ENCODE measurements around the gene C17orf67. TPM values are rescaled to one million over a fixed set of nuclear protein-coding genes. Genes with fewer than 3 reads are reported as not detected.
"Not testable (repeated sequence)": the region's sequence is repeated elsewhere in the genome, so short reads cannot be mapped to it uniquely, and the experiment has no call there.

The C17orf67 gene
- total and polyA plus RNA-seq, 4 donors, result 0.64 to 2.8 (median 1.7) TPM

GRCh38 chr17:56761387-56761786, 72.3 kb downstream of the C17orf67 start:
- Histone ChIP-seq H3K36me3 (ENCODE audit: control insufficient read depth in 4 of 4, insufficient read depth in 4 of 4, low read length in 4 of 4) (no peaks in the 10 kb centered on the region), H3K27me3 (ENCODE audit: control insufficient read depth in 3 of 3, insufficient read depth in 3 of 3, low read length in 2 of 3) (no peaks in the 10 kb centered on the region), H3K4me3 (no peak overlapping the region), H3K9me3 (ENCODE audit: control insufficient read depth in 4 of 4, insufficient read depth in 3 of 4, low read length in 3 of 4) (no peaks in the 10 kb centered on the region), H3K27ac (ENCODE audit: low read depth in 1 of 2, low read length in 1 of 2) (no peak overlapping the region), H3K4me1 (ENCODE audit: control insufficient read depth in 5 of 5, insufficient read depth in 5 of 5, low read length in 5 of 5) (no peaks in the 10 kb centered on the region), H3K9ac (ENCODE audit: insufficient read depth in 1 of 2, low read length in 2 of 2) (no peak overlapping the region)
- no peak for TF ChIP-seq CTCF (IDR thresholded peaks at IDR 0.05; ENCODE audit: control extremely low read depth, extremely low read depth)
- 73 to 94% methylated on average over 2 of the region's 2 CpGs for WGBS, 2 donors
- no peak for ATAC-seq (ENCODE audit: insufficient read depth, low FRiP score)
- peak in 1 of 3 donors; percentile 25 for DNase-seq

GRCh38 chr17:56757611-56758010, 76.1 kb downstream of the C17orf67 start:
- peaks cover 0 to 12% (median 4%) of the 10 kb centered on the region in 5 donors for H3K4me1 ChIP-seq (ENCODE audit: control insufficient read depth in 5 of 5, insufficient read depth in 5 of 5, low read length in 5 of 5)
- H3K4me3 ChIP-seq; ATAC-seq (ENCODE audit: insufficient read depth, low FRiP score); H3K27ac ChIP-seq (ENCODE audit: low read depth in 1 of 2, low read length in 1 of 2); H3K9me3 ChIP-seq (ENCODE audit: control insufficient read depth in 4 of 4, insufficient read depth in 3 of 4, low read length in 3 of 4); H3K9ac ChIP-seq (ENCODE audit: insufficient read depth in 1 of 2, low read length in 2 of 2); H3K36me3 ChIP-seq (ENCODE audit: control insufficient read depth in 4 of 4, insufficient read depth in 4 of 4, low read length in 4 of 4); H3K27me3 ChIP-seq (ENCODE audit: control insufficient read depth in 3 of 3, insufficient read depth in 3 of 3, low read length in 2 of 3); DNase-seq: not testable (repeated sequence)
- 91 to 96% methylated on average over 7 of the region's 7 CpGs for WGBS, 2 donors

- Histone ChIP-seq H3K9me3 (ENCODE audit: control insufficient read depth in 4 of 4, insufficient read depth in 3 of 4, low read length in 3 of 4) (peaks cover 0 to 1% (median 0%) of the 10 kb centered on the region in 4 donors), H3K4me3 (no peak overlapping the region), H3K27me3 (ENCODE audit: control insufficient read depth in 3 of 3, insufficient read depth in 3 of 3, low read length in 2 of 3) (no peaks in the 10 kb centered on the region), H3K27ac (ENCODE audit: low read depth in 1 of 2, low read length in 1 of 2) (no peak overlapping the region), H3K36me3 (ENCODE audit: control insufficient read depth in 4 of 4, insufficient read depth in 4 of 4, low read length in 4 of 4) (no peaks in the 10 kb centered on the region), H3K9ac (ENCODE audit: insufficient read depth in 1 of 2, low read length in 2 of 2) (no peak overlapping the region), H3K4me1 (ENCODE audit: control insufficient read depth in 5 of 5, insufficient read depth in 5 of 5, low read length in 5 of 5) (peaks cover 0 to 12% (median 4%) of the 10 kb centered on the region in 5 donors)
- ATAC-seq (ENCODE audit: insufficient read depth, low FRiP score), result no peak
- 66 to 71% methylated on average over 2 of the region's 2 CpGs for WGBS, 2 donors
- DNase-seq, result no peak
- TF ChIP-seq CTCF (IDR thresholded peaks at IDR 0.05; ENCODE audit: control extremely low read depth, extremely low read depth), result no peak
Observed at GRCh38 chr17:56756536-56756935, 77.2 kb downstream of the C17orf67 start.

- peaks cover 0 to 1% (median 0%) of the 10 kb centered on the region in 4 donors for H3K9me3 ChIP-seq (ENCODE audit: control insufficient read depth in 4 of 4, insufficient read depth in 3 of 4, low read length in 3 of 4)
- 76 to 86% methylated on average over 5 of the region's 5 CpGs for WGBS, 2 donors
- H3K27ac ChIP-seq (ENCODE audit: low read depth in 1 of 2, low read length in 1 of 2), result no peak overlapping the region
- DNase-seq, result no peak
- no peaks in the 10 kb centered on the region for H3K36me3 ChIP-seq (ENCODE audit: control insufficient read depth in 4 of 4, insufficient read depth in 4 of 4, low read length in 4 of 4)
- H3K9ac ChIP-seq (ENCODE audit: insufficient read depth in 1 of 2, low read length in 2 of 2), result no peak overlapping the region
- peaks cover 0 to 12% (median 4%) of the 10 kb centered on the region in 5 donors for H3K4me1 ChIP-seq (ENCODE audit: control insufficient read depth in 5 of 5, insufficient read depth in 5 of 5, low read length in 5 of 5)
- H3K27me3 ChIP-seq (ENCODE audit: control insufficient read depth in 3 of 3, insufficient read depth in 3 of 3, low read length in 2 of 3), result no peaks in the 10 kb centered on the region
- TF ChIP-seq CTCF (IDR thresholded peaks at IDR 0.05; ENCODE audit: control extremely low read depth, extremely low read depth), result no peak
- ATAC-seq (ENCODE audit: insufficient read depth, low FRiP score), result no peak
- no peak overlapping the region for H3K4me3 ChIP-seq
Observed at GRCh38 chr17:56755310-56755709, 78.4 kb downstream of the C17orf67 start.

Measured in lung (tissue), 12 donors.